Measurements from ENCODE around the gene TMEM242. TPM values are rescaled to one million over a fixed set of nuclear protein-coding genes. Genes with fewer than 3 reads are reported as not detected.

The TMEM242 gene
- total and polyA plus RNA-seq, 7 donors, result 7.8 to 14.8 (median 14.0) TPM

GRCh38 chr6:157333956-157334355 lies 10.6 kb upstream of the TMEM242 start:
- DNase-seq (no peak), ATAC-seq (no peak)
- no peak for TF ChIP-seq CTCF (IDR thresholded peaks at IDR 0.05)
- H3K4me1 ChIP-seq, result peaks cover 3% of the 10 kb centered on the region
- H3K9me3 ChIP-seq, result no peaks in the 10 kb centered on the region
- no peaks in the 10 kb centered on the region for H3K36me3 ChIP-seq (ENCODE audit: insufficient read depth in 1 of 2, low read depth in 1 of 2)
- WGBS, 3 donors, result 82 to 88% (median 86%) methylated on average over 3 of the region's 3 CpGs
- no peak overlapping the region for H3K4me3 ChIP-seq
- peaks cover 0 to 2% (median 0%) of the 10 kb centered on the region in 3 donors for H3K27me3 ChIP-seq (ENCODE audit: insufficient read depth in 3 of 3, low read length in 2 of 3)
- intact Hi-C loops (cut with DNase I), result no loop called here
- no peak overlapping the region for H3K27ac ChIP-seq

GRCh38 chr6:157333537-157333936 lies 10.2 kb upstream of the TMEM242 start:
- no peak for ATAC-seq
- H3K9me3 ChIP-seq, result no peaks in the 10 kb centered on the region
- no peak overlapping the region for H3K27ac ChIP-seq
- no peak overlapping the region for H3K4me3 ChIP-seq
- H3K36me3 ChIP-seq (ENCODE audit: insufficient read depth in 1 of 2, low read depth in 1 of 2), result no peaks in the 10 kb centered on the region
- no peak for TF ChIP-seq CTCF (IDR thresholded peaks at IDR 0.05)
- peaks cover 0 to 2% (median 0%) of the 10 kb centered on the region in 3 donors for H3K27me3 ChIP-seq (ENCODE audit: insufficient read depth in 3 of 3, low read length in 2 of 3)
- intact Hi-C loops (cut with DNase I), result no loop called here
- peaks cover 7% of the 10 kb centered on the region for H3K4me1 ChIP-seq
- no peak for DNase-seq
- 76 to 87% (median 84%) methylated on average over 4 of the region's 4 CpGs for WGBS, 3 donors

- H3K4me1 ChIP-seq, result peaks cover 12% of the 10 kb centered on the region
- DNase-seq (no peak), ATAC-seq (no peak)
- H3K36me3 ChIP-seq (ENCODE audit: insufficient read depth in 1 of 2, low read depth in 1 of 2), result no peaks in the 10 kb centered on the region
- H3K27me3 ChIP-seq (ENCODE audit: insufficient read depth in 3 of 3, low read length in 2 of 3), result peaks cover 0 to 2% (median 0%) of the 10 kb centered on the region in 3 donors
- 59 to 89% (median 72%) methylated on average over 7 of the region's 7 CpGs for WGBS, 3 donors
- no peaks in the 10 kb centered on the region for H3K9me3 ChIP-seq
- H3K4me3 ChIP-seq, result no peak overlapping the region
- intact Hi-C loops (cut with DNase I), result no loop called here
- no peak overlapping the region for H3K27ac ChIP-seq
- TF ChIP-seq CTCF (IDR thresholded peaks at IDR 0.05), result no peak
Observed at GRCh38 chr6:157332813-157333212, 9.5 kb upstream of the TMEM242 start.

- no peak overlapping the region for H3K4me3 ChIP-seq
- intact Hi-C loops (cut with DNase I), result no loop called here
- peaks cover 0 to 2% (median 0%) of the 10 kb centered on the region in 3 donors for H3K27me3 ChIP-seq (ENCODE audit: insufficient read depth in 3 of 3, low read length in 2 of 3)
- peak overlapping the region; percentile 79 for H3K27ac ChIP-seq
- no peaks in the 10 kb centered on the region for H3K36me3 ChIP-seq (ENCODE audit: insufficient read depth in 1 of 2, low read depth in 1 of 2)
- no peak for TF ChIP-seq CTCF (IDR thresholded peaks at IDR 0.05)
- H3K9me3 ChIP-seq, result no peaks in the 10 kb centered on the region
- H3K4me1 ChIP-seq, result peaks cover 26% of the 10 kb centered on the region
- 37 to 53% (median 41%) methylated on average over 2 of the region's 2 CpGs for WGBS, 3 donors
- no peak for DNase-seq
- ATAC-seq, result peak in 1 of 4 donors; percentile 55
Observed at GRCh38 chr6:157330831-157331230, 7.5 kb upstream of the TMEM242 start.

- no peak overlapping the region for H3K4me3 ChIP-seq
- ATAC-seq (peak in 1 of 4 donors; percentile 36), DNase-seq (no peak)
- H3K9me3 ChIP-seq, result no peaks in the 10 kb centered on the region
- H3K4me1 ChIP-seq, result peaks cover 26% of the 10 kb centered on the region
- peak overlapping the region; percentile 79 for H3K27ac ChIP-seq
- TF ChIP-seq CTCF (IDR thresholded peaks at IDR 0.05), result no peak
- intact Hi-C loops (cut with DNase I), result no loop called here
- WGBS, 3 donors, result 50 to 72% (median 69%) methylated on average over 1 of the region's 1 CpG
- H3K36me3 ChIP-seq (ENCODE audit: insufficient read depth in 1 of 2, low read depth in 1 of 2), result no peaks in the 10 kb centered on the region
- H3K27me3 ChIP-seq (ENCODE audit: insufficient read depth in 3 of 3, low read length in 2 of 3), result peaks cover 0 to 2% (median 0%) of the 10 kb centered on the region in 3 donors
Observed at GRCh38 chr6:157329829-157330228, 6.5 kb upstream of the TMEM242 start.
